ENCODE results near the gene PTHLH. TPM values are rescaled to one million over a fixed set of nuclear protein-coding genes. Genes with fewer than 3 reads are reported as not detected.

PTHLH gene
- total RNA-seq, 1 experiment from 2014 or later: not detected

- Mint-ChIP-seq H3K4me3 (ENCODE audit: unreplicated experiment) (no peak overlapping the region), H3K9me3 (ENCODE audit: unreplicated experiment) (no peaks in the 10 kb centered on the region), H3K4me1 (ENCODE audit: low read depth, unreplicated experiment) (no peaks in the 10 kb centered on the region), H3K27ac (ENCODE audit: unreplicated experiment) (no peak overlapping the region), H3K27me3 (ENCODE audit: insufficient read depth, unreplicated experiment) (no peaks in the 10 kb centered on the region), H3K36me3 (ENCODE audit: insufficient read depth, unreplicated experiment) (no peaks in the 10 kb centered on the region)
- POLR2A ChIA-PET: interaction anchor here (0.7 kb wide), 1 partner anchor 28 kb away, joined by 4 read pairs; no protein-coding TSS in a partner anchor
- H3K4me3 ChIP-seq (ENCODE audit: low read depth, low read length): no peak overlapping the region
- no peaks in the 10 kb centered on the region for H3K9me3 ChIP-seq
- DNase-seq: no peak
- H3K27me3 ChIP-seq (replicated peaks; ENCODE audit: control insufficient read depth, insufficient read depth, low read length): no peaks in the 10 kb centered on the region
- no peaks in the 10 kb centered on the region for H3K4me1 ChIP-seq
- no TSS peak for BruUV-seq (replicated peaks)
- CTCF ChIA-PET: interaction anchor here (0.5 kb wide), 1 partner anchor 35 kb away, joined by 3 read pairs; no protein-coding TSS in a partner anchor
- no peak for TF ChIP-seq CTCF (IDR thresholded peaks at IDR 0.05; ENCODE audit: insufficient read depth in 1 of 2, low read depth in 1 of 2, low read length in 1 of 2, severe bottlenecking in 1 of 2, unreplicated experiment in 1 of 2)
- H3K36me3 ChIP-seq (ENCODE audit: control insufficient read depth, insufficient read depth, low read length): no peaks in the 10 kb centered on the region
- intact Hi-C loops (cut with micrococcal nuclease; ENCODE audit: unreplicated experiment): no loop called here
These were observed 20.0 kb downstream of the PTHLH start for GRCh38 chr12:27952510-27952909.

- H3K27me3 Mint-ChIP-seq (ENCODE audit: insufficient read depth, unreplicated experiment): no peaks in the 10 kb centered on the region
- CTCF ChIA-PET: no interaction called here
These were observed 20.6 kb downstream of the PTHLH start for GRCh38 chr12:27951898-27952297.

GRCh38 chr12:27946421-27946820, 26.1 kb downstream of the PTHLH start:
- DNase-seq: no peak
- H3K4me1 Mint-ChIP-seq (ENCODE audit: low read depth, unreplicated experiment): no peaks in the 10 kb centered on the region
- no peak overlapping the region for H3K27ac Mint-ChIP-seq (ENCODE audit: unreplicated experiment)
- H3K4me3 Mint-ChIP-seq (ENCODE audit: unreplicated experiment): no peak overlapping the region
- no peak for TF ChIP-seq CTCF (IDR thresholded peaks at IDR 0.05; ENCODE audit: insufficient read depth in 1 of 2, low read depth in 1 of 2, low read length in 1 of 2, severe bottlenecking in 1 of 2, unreplicated experiment in 1 of 2)
- H3K4me3 ChIP-seq (ENCODE audit: low read depth, low read length): no peak overlapping the region
- H3K4me1 ChIP-seq: no peaks in the 10 kb centered on the region
- no peaks in the 10 kb centered on the region for H3K9me3 ChIP-seq
- no TSS peak for BruUV-seq (replicated peaks)
- intact Hi-C loops (cut with micrococcal nuclease; ENCODE audit: unreplicated experiment): no loop called here
- H3K9me3 Mint-ChIP-seq (ENCODE audit: unreplicated experiment): no peaks in the 10 kb centered on the region
- no peaks in the 10 kb centered on the region for H3K27me3 ChIP-seq (replicated peaks; ENCODE audit: control insufficient read depth, insufficient read depth, low read length)
- ChIA-PET CTCF (no interaction called here), POLR2A (no interaction called here)
- H3K36me3 ChIP-seq (ENCODE audit: control insufficient read depth, insufficient read depth, low read length): no peaks in the 10 kb centered on the region
- H3K36me3 Mint-ChIP-seq (ENCODE audit: insufficient read depth, unreplicated experiment): no peaks in the 10 kb centered on the region
- H3K27me3 Mint-ChIP-seq (ENCODE audit: insufficient read depth, unreplicated experiment): no peaks in the 10 kb centered on the region

More at GRCh38 chr12:27951898-27952297, 20.6 kb downstream of the PTHLH start:
- no peak overlapping the region for H3K4me3 ChIP-seq (ENCODE audit: low read depth, low read length)
- H3K4me1 ChIP-seq: no peaks in the 10 kb centered on the region
- H3K36me3 Mint-ChIP-seq (ENCODE audit: insufficient read depth, unreplicated experiment): no peaks in the 10 kb centered on the region
- POLR2A ChIA-PET: interaction anchor here (0.7 kb wide), 1 partner anchor 27 kb away, joined by 4 read pairs; no protein-coding TSS in a partner anchor
- no peaks in the 10 kb centered on the region for H3K9me3 Mint-ChIP-seq (ENCODE audit: unreplicated experiment)
- intact Hi-C loops (cut with micrococcal nuclease; ENCODE audit: unreplicated experiment): no loop called here
- no peaks in the 10 kb centered on the region for H3K9me3 ChIP-seq
- DNase-seq: no peak
- no peaks in the 10 kb centered on the region for H3K36me3 ChIP-seq (ENCODE audit: control insufficient read depth, insufficient read depth, low read length)
- no peaks in the 10 kb centered on the region for H3K27me3 ChIP-seq (replicated peaks; ENCODE audit: control insufficient read depth, insufficient read depth, low read length)
- no peak overlapping the region for H3K27ac Mint-ChIP-seq (ENCODE audit: unreplicated experiment)
- TF ChIP-seq CTCF (IDR thresholded peaks at IDR 0.05; ENCODE audit: insufficient read depth in 1 of 2, low read depth in 1 of 2, low read length in 1 of 2, severe bottlenecking in 1 of 2, unreplicated experiment in 1 of 2): no peak
- H3K4me3 Mint-ChIP-seq (ENCODE audit: unreplicated experiment): no peak overlapping the region
- BruUV-seq (replicated peaks): no TSS peak
- H3K4me1 Mint-ChIP-seq (ENCODE audit: low read depth, unreplicated experiment): no peaks in the 10 kb centered on the region
